HepG2 (cell line): ENCODE data around the gene TOMM7.

Experiments
- SIN3A ChIP-seq: IDR thresholded peaks from 2 replicates; pipeline ENCODE4 v1.6.1; 2011; ENCODE audit warnings: low read depth, mild to moderate bottlenecking, control low read depth, low read length, borderline replicate concordance
- SIN3B ChIP-seq: fragments of 150-350 bp; IDR thresholded peaks from 2 replicates; pipeline ENCODE4 v1.6.1; 2014; ENCODE audit warnings: low read length
- TF ChIP-seq, protein P1 (sequence below): sonication (generic); formaldehyde crosslinking; IDR thresholded peaks from 2 replicates; pipeline ENCODE4 v1.8.0; 2022; ENCODE audit warnings: mild to moderate bottlenecking, missing genetic modification reagents, borderline replicate concordance

GRCh38 chr7:22812353-22812752, 10.3 kb downstream of the TOMM7 start:
- TF ChIP-seq SIN3B, result no peak
- no peak for TF ChIP-seq SIN3A
- TF ChIP-seq, protein P1, sequence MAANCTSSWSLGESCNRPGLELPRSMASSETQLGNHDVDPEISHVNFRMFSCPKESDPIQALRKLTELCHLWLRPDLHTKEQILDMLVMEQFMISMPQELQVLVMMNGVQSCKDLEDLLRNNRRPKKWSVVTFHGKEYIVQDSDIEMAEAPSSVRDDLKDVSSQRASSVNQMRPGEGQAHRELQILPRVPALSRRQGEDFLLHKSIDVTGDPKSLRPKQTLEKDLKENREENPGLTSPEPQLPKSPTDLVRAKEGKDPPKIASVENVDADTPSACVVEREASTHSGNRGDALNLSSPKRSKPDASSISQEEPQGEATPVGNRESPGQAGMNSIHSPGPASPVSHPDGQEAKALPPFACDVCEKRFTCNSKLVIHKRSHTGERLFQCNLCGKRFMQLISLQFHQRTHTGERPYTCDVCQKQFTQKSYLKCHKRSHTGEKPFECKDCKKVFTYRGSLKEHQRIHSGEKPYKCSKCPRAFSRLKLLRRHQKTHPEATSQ, result no peak
